Activated CD4-positive, CD25-positive, alpha-beta regulatory T cell treated with anti-CD3 and anti-CD28 coated beads, Interleukin-2, amount 50 U/mL, for 72 hours (primary cell): Measurements from ENCODE around the gene SORD.
A peak's percentile ranks its signal among the peaks of the same experiment; 100 is the strongest.
"Not testable (repeated sequence)": the region's sequence is repeated elsewhere in the genome, so short reads cannot be mapped to it uniquely, and the experiment has no call there.

Experiments used
- DNase-seq: peaks from one replicate; pipeline ENCODE4 v3.0.0; 2021

Gene SORD

DNA sequence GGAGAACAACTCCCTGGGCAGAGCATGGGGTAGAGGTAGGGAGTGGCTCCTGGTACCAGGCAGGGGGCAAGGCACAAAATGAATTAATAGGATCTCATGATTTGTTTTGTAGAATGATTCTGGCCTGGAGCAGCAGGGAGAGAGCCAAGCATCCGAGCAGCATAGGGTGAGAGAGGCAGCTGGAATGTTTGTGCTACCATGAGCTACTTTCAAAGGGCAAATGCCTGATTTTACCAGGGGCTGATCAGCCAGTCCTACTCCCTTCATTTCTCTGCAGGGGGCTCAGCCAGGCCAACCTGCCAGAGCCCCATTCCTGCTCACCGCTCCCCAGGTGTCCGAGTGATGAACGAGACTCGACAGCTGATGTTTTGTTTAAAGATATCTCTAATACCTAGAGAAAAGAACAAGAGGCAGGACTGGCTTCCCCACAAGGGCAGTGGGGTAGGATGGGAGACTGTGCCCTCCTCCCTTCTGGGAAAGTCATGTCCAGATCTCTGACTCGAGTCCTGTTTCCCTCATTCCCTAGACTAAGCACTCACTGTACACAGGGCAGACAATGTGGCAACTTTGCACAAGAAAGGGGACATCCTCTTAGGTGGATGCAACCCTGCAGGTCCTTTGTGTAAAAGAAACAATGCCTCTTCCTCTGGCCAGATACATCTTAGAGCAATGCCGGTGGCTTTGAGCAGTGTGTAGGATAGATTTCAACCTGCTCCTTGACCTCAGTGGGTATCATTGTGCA is 78.1 kb downstream of the SORD start:
- DNase-seq = no peak

- DNase-seq = no peak
Observed at GRCh38 chr15:45101749-45102148, 78.8 kb downstream of the SORD start.

- no peak for DNase-seq
Observed at GRCh38 chr15:45102226-45102625, 79.2 kb downstream of the SORD start.

DNA sequence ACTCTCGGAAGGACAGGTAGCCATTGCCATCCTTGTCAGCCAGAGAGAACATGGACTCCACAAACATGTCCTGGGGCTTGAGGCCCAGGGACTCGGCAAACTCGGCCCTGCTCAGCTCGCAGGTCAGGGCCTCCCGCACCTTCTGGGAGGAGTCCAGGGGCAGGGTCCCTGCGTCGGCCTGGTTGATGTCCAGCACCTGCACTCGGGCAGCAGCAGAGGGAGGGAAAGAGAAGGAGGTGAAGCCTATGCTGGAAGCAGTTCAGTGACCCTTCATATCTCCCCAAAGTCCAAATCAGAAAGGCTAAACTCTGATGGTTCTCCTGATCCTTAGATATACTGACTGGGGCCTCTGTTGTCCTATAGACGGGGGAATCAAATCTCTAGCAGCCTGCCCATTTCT is 81.2 kb downstream of the SORD start:
- DNase-seq = not testable (repeated sequence)

- no peak for DNase-seq
Observed at GRCh38 chr15:45105586-45105985, 82.6 kb downstream of the SORD start.

DNA sequence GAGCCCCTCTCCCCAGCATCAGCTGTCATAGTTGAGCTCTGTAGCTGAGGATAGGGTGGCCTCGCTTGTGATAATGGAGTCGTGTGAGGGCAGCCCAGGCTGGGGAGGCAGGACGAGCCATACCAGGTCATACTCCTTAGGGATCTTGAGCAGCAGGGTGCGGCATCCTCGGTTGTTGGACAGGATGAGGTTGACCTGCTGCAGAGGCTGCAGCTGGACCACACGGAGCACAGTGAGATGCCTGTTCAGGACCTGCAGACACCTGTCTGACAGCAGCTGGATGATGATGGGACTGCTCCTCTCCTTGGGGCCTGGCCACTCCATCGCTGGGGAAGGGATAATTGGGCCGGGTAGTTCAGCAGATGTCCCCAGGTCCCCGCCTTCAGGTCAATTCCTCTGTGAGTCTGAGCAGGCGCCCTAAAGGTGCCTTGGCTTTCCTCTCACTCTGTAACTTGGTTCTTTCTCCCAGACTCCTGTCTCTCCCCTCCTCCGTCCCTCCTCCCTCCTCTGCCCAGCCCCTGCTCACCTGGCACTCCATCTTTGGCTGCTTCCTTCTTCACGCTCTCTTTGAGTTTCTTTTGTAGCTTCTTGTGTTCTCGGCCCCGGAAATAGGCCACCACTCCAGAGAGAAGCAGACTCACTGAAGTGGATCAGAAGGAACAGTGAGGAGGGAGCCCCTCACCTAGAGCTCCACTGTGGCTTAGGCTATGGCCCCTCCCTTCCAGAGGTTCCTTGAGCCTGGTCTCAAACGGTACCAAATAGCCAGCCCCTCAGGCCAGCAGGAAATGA is 83.2 kb downstream of the SORD start:
- DNase-seq = no peak

GRCh38 chr15:45107941-45108630 is 85.1 kb downstream of the SORD start:
- DNase-seq = no peak

GRCh38 chr15:45110256-45110820 is 87.3 kb downstream of the SORD start:
- DNase-seq = peak; percentile 24

GRCh38 chr15:45111390-45112142 is 88.6 kb downstream of the SORD start:
- peak; percentile 26 for DNase-seq

DNA sequence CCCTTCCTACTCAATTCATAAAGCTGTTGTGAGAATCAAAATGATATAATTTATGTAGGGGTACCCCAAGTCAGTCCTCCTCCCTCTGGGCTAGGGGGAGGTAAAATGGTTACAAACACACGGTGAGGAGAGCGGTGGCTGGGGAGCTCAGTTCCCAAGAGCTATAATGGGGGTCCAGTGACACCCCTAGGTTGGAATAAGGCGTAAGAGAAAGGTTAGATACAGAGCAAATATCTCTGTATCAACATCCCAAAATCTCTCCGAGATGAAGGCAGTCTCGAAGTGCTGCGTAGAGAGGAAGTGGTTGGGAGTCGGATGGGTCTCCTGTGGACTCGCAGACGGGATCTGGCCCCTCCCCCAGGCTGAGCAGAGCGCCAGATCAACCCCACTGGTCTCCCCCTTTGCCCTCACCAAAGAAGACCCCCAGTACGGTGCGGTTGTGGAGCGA is 89.2 kb downstream of the SORD start:
- DNase-seq = no peak

- DNase-seq = no peak
Observed at GRCh38 chr15:45112591-45113379, 89.8 kb downstream of the SORD start.

GRCh38 chr15:45113380-45113990 is 90.5 kb downstream of the SORD start:
- no peak for DNase-seq

GRCh38 chr15:45114076-45114750 is 91.2 kb downstream of the SORD start, which contains the start of the genes DUOX2 and DUOXA2:
Gene DUOX2 (minus strand): TSS chr15:45114172. CDS start chr15:45113411, 761 bp downstream.
Gene DUOXA2 (plus strand): TSS chr15:45114326. CDS start chr15:45114606, 280 bp downstream.
- DNase-seq = no peak

- DNase-seq = no peak
Observed at GRCh38 chr15:45114751-45115085, 91.7 kb downstream of the SORD start.

- no peak for DNase-seq
Observed at GRCh38 chr15:45115312-45115820, 92.4 kb downstream of the SORD start.

- no peak for DNase-seq
Observed at GRCh38 chr15:45116006-45116481, 93.0 kb downstream of the SORD start.

GRCh38 chr15:45116482-45117307 is 93.7 kb downstream of the SORD start:
- DNase-seq = no peak

DNA sequence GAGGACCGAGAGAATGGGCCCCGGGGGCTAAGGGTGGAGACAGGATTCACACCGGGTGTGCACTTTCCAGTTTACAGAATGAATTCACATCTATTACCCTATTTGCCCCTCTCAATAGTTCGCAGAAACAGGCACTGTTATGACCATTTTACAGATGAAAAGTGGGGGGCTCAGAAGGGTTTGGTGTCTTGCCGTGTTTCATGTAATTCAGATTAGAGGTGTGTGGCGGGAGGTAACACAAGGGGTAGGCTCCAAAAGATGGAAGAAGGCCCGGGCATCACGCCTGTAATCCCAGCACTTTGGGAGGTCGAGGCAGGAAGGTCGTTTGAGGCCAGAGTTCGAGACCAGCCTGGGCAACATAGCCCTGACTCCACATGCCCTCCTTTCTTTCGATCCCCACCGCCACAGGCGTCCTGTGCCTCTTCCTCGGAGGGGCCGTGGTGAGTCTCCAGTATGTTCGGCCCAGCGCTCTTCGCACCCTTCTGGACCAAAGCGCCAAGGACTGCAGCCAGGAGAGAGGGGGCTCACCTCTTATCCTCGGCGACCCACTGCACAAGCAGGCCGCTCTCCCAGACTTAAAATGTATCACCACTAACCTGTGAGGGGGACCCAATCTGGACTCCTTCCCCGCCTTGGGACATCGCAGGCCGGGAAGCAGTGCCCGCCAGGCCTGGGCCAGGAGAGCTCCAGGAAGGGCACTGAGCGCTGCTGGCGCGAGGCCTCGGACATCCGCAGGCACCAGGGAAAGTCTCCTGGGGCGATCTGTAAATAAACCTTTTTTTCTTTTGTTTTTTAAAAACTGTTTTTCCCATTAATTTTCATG is 94.5 kb downstream of the SORD start:
- DNase-seq = no peak
